H9 (cell line): ENCODE measurements around the gene TPPP3. TPM values are rescaled to one million over a fixed set of nuclear protein-coding genes. Genes with fewer than 3 reads are reported as not detected.
A peak's percentile ranks its signal among the peaks of the same experiment; 100 is the strongest.

Source experiments
- DNase-seq: peaks from one replicate; pipeline ENCODE4 v3.0.0-alpha.2; 2017
- H2AFZ ChIP-seq: one replicate; pipeline ENCODE4 v1.6.1; 2013; ENCODE audit warnings: mild to moderate bottlenecking, low read length, control low read depth, moderate library complexity
- H2AK5ac ChIP-seq: 2 replicates; pipeline ENCODE4 v1.6.1; 2013; ENCODE audit warnings: low read length, control low read depth, mixed read lengths; ENCODE audit not compliant: insufficient read length
- H2BK120ac ChIP-seq: one replicate; pipeline ENCODE4 v1.6.1; 2013; ENCODE audit warnings: low read depth, mild to moderate bottlenecking, low read length, control low read depth, inconsistent platforms; ENCODE audit not compliant: poor library complexity, severe bottlenecking
- H2BK12ac ChIP-seq: 2 replicates; pipeline ENCODE4 v1.6.1; 2013; ENCODE audit warnings: low read length, control low read depth, mixed read lengths, low read depth; ENCODE audit not compliant: insufficient read length
- H2BK15ac ChIP-seq: 2 replicates; pipeline ENCODE4 v1.6.1; 2013; ENCODE audit warnings: low read depth, low read length, control low read depth
- H2BK20ac ChIP-seq: one replicate; pipeline ENCODE4 v1.6.1; 2013; ENCODE audit warnings: low read depth, mild to moderate bottlenecking, low read length, control low read depth, inconsistent platforms; ENCODE audit not compliant: poor library complexity, severe bottlenecking
- H2BK5ac ChIP-seq: 2 replicates; pipeline ENCODE4 v1.6.1; 2013; ENCODE audit warnings: low read length, control low read depth, mixed read lengths; ENCODE audit not compliant: insufficient read length
- H3K14ac ChIP-seq: 2 replicates; pipeline ENCODE4 v1.6.1; 2013; ENCODE audit warnings: low read length, control low read depth; ENCODE audit not compliant: insufficient read depth
- H3K18ac ChIP-seq: 2 replicates; pipeline ENCODE4 v1.6.1; 2013; ENCODE audit warnings: low read depth, mild to moderate bottlenecking, mixed read lengths, low read length, control low read depth; ENCODE audit not compliant: insufficient read length
- H3K23ac ChIP-seq: 2 replicates; pipeline ENCODE4 v1.6.1; 2013; ENCODE audit warnings: low read length, control low read depth, mixed read lengths, low read depth; ENCODE audit not compliant: insufficient read length
- H3K23me2 ChIP-seq: 2 replicates; pipeline ENCODE4 v1.6.1; 2013; ENCODE audit warnings: low read depth, mild to moderate bottlenecking, mixed read lengths, low read length, control low read depth; ENCODE audit not compliant: insufficient read length, poor library complexity, severe bottlenecking
- H3K27ac ChIP-seq: 2 replicates; pipeline ENCODE4 v1.5.1; 2013; ENCODE audit warnings: low read length, control low read depth, mixed read lengths, low read depth; ENCODE audit not compliant: insufficient read length
- H3K27me3 ChIP-seq: 2 replicates; pipeline ENCODE4 v1.6.1; 2013; ENCODE audit warnings: low read length, control low read depth, inconsistent platforms; ENCODE audit not compliant: insufficient read depth
- H3K4ac ChIP-seq: 2 replicates; pipeline ENCODE4 v1.6.1; 2013; ENCODE audit warnings: low read depth, mild to moderate bottlenecking, control low read depth, inconsistent platforms, low read length, moderate library complexity
- H3K4me1 ChIP-seq: 2 replicates; pipeline ENCODE4 v1.6.1; 2013; ENCODE audit warnings: low read length, control low read depth, inconsistent platforms; ENCODE audit not compliant: insufficient read depth
- H3K4me2 ChIP-seq: 2 replicates; pipeline ENCODE4 v1.6.1; 2013; ENCODE audit warnings: low read length, control low read depth, mixed read lengths; ENCODE audit not compliant: insufficient read length, insufficient read depth
- H3K56ac ChIP-seq: 2 replicates; pipeline ENCODE4 v1.6.1; 2013; ENCODE audit warnings: low read depth, mild to moderate bottlenecking, mixed read lengths, low read length, control low read depth; ENCODE audit not compliant: insufficient read length
- H3K79me1 ChIP-seq: 2 replicates; pipeline ENCODE4 v1.6.1; 2013; ENCODE audit warnings: low read depth, mild to moderate bottlenecking, moderate library complexity, low read length, control low read depth, inconsistent platforms; ENCODE audit not compliant: insufficient read depth, poor library complexity, severe bottlenecking
- H3K79me2 ChIP-seq: 2 replicates; pipeline ENCODE4 v1.6.1; 2013; ENCODE audit warnings: low read length, control low read depth, inconsistent platforms; ENCODE audit not compliant: insufficient read depth
- H3K9ac ChIP-seq: 2 replicates; pipeline ENCODE4 v1.6.1; 2013; ENCODE audit warnings: low read length, control low read depth, mixed read lengths; ENCODE audit not compliant: insufficient read length; ENCODE audit errors: extremely low read depth
- H3K9me3 ChIP-seq: one replicate; pipeline ENCODE4 v1.6.1; 2013; ENCODE audit warnings: low read depth, low read length, inconsistent platforms; ENCODE audit not compliant: control insufficient read depth
- H3T11ph ChIP-seq: one replicate; pipeline ENCODE4 v1.6.1; 2013; ENCODE audit warnings: mild to moderate bottlenecking, low read length, control low read depth, inconsistent platforms
- H4K20me1 ChIP-seq: one replicate; pipeline ENCODE4 v1.6.1; 2013; ENCODE audit not compliant: control insufficient read depth, insufficient read length, insufficient read depth
- H4K5ac ChIP-seq: 2 replicates; pipeline ENCODE4 v1.6.1; 2013; ENCODE audit warnings: low read depth, mild to moderate bottlenecking, mixed read lengths, low read length, control low read depth; ENCODE audit not compliant: insufficient read length
- H4K8ac ChIP-seq: replicated peaks from 2 replicates; pipeline ENCODE4 v1.6.1; 2013; ENCODE audit warnings: low read length, control low read depth, mixed read lengths, low read depth; ENCODE audit not compliant: insufficient read length
- H4K91ac ChIP-seq: 2 replicates; pipeline ENCODE4 v1.6.1; 2013; ENCODE audit warnings: low read depth, mild to moderate bottlenecking, moderate library complexity, mixed read lengths, low read length, control low read depth; ENCODE audit not compliant: insufficient read length
- H3K27ac Mint-ChIP-seq, 3 experiments: 2 replicates in 2 of 3; 3 replicates in 1 of 3; pipeline ENCODE4 v1.8.0; 2020 to 2021; ENCODE audit warnings: mixed read lengths in 3 of 3, mild to moderate bottlenecking in 1 of 3, moderate library complexity in 1 of 3
- H3K27me3 Mint-ChIP-seq: 2 replicates; pipeline ENCODE4 v1.8.0; 2021; ENCODE audit warnings: low read depth, mild to moderate bottlenecking, moderate library complexity, mixed read lengths
- H3K36me3 Mint-ChIP-seq, 3 experiments: 2 replicates in 2 of 3; 3 replicates in 1 of 3; pipeline ENCODE4 v1.8.0; 2020 to 2021; ENCODE audit warnings: low read depth in 3 of 3, mixed read lengths in 3 of 3; ENCODE audit not compliant: insufficient read depth in 1 of 3
- H3K4me1 Mint-ChIP-seq, 2 experiments: 2 replicates each; pipeline ENCODE4 v1.8.0; 2020; ENCODE audit warnings: mixed read lengths in 2 of 2
- H3K4me3 Mint-ChIP-seq, 2 experiments: 2 replicates in 1 of 2; 3 replicates in 1 of 2; pipeline ENCODE4 v1.8.0; 2020 to 2021; ENCODE audit warnings: mild to moderate bottlenecking in 2 of 2, mixed read lengths in 2 of 2, moderate library complexity in 1 of 2
- H3K9me3 Mint-ChIP-seq, 2 experiments: 2 replicates in 1 of 2; 3 replicates in 1 of 2; pipeline ENCODE4 v1.8.0; 2020; ENCODE audit warnings: mild to moderate bottlenecking in 2 of 2, mixed read lengths in 2 of 2, moderate library complexity in 1 of 2
- WGBS: extraction: QIAGEN DNeasy Blood & Tissue Kit; methylation state at CpG from one replicate; pipeline ENCODE4 v1.1.7; 2013; ENCODE audit warnings: missing lambda C conversion rate, low lambda C conversion rate, mixed read lengths; ENCODE audit not compliant: insufficient read length; ENCODE audit errors: extremely low coverage; 5-methylcytosine and 5-hydroxymethylcytosine counted together
- total RNA-seq: library from RNA; stranded (reverse); gene quantifications from 2 replicates; pipeline ENCODE4 v1.2.1, GENCODE V29; 2021
- TF ChIP-seq, protein P1 (sequence below): fragments of 200-600 bp; sonication (generic); conservative IDR thresholded peaks from 3 replicates; pipeline ENCODE4 v1.8.0; 2021; ENCODE audit warnings: antibody characterized with exemption, mild to moderate bottlenecking

Gene TPPP3
- total RNA-seq, 1 experiment from 2014 or later = 0.79 TPM

DNA sequence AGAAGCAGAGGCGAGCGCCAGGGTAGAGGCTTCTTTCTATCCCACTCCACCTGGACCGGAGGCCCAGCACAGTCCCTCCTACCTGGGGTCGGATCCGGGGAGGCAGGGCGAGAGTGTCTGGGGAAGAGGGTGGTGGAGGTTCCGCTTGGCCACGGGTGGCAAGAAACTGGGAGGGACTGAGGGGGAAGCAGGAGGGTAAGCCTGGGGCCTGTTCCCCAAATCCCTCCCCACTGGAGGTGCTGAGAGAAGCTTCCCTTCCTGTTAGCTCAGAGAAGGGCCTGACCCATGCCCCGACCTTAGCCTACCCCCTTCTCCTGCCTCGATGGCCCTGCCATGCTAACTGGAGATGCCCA lies 1.8 kb upstream of the TPPP3 start:
- H2AFZ ChIP-seq = no peak overlapping the region
- H2BK5ac ChIP-seq = no peak overlapping the region
- no peak overlapping the region for H3K4me2 ChIP-seq
- H2BK12ac ChIP-seq = no peak overlapping the region
- TF ChIP-seq, protein P1, sequence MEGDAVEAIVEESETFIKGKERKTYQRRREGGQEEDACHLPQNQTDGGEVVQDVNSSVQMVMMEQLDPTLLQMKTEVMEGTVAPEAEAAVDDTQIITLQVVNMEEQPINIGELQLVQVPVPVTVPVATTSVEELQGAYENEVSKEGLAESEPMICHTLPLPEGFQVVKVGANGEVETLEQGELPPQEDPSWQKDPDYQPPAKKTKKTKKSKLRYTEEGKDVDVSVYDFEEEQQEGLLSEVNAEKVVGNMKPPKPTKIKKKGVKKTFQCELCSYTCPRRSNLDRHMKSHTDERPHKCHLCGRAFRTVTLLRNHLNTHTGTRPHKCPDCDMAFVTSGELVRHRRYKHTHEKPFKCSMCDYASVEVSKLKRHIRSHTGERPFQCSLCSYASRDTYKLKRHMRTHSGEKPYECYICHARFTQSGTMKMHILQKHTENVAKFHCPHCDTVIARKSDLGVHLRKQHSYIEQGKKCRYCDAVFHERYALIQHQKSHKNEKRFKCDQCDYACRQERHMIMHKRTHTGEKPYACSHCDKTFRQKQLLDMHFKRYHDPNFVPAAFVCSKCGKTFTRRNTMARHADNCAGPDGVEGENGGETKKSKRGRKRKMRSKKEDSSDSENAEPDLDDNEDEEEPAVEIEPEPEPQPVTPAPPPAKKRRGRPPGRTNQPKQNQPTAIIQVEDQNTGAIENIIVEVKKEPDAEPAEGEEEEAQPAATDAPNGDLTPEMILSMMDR = no peak
- no peak overlapping the region for H2AK5ac ChIP-seq
- no CpG with 5 or more reads among the region's 10 CpGs for WGBS
- H3K27me3 ChIP-seq = peaks cover 25% of the 10 kb centered on the region; the same call in 1 of the 2 replicates
- no peak overlapping the region for H3K18ac ChIP-seq
- H4K8ac ChIP-seq = no peak overlapping the region
- no peak overlapping the region for H3K56ac ChIP-seq
- H3K79me2 ChIP-seq = no peaks in the 10 kb centered on the region
- H3K23ac ChIP-seq = no peak overlapping the region
- DNase-seq = no peak
- no peak overlapping the region for H2BK120ac ChIP-seq
- Mint-ChIP-seq H3K27ac (no peak overlapping the region), H3K36me3 (no peaks in the 10 kb centered on the region), H3K27me3 (peaks cover 76% of the 10 kb centered on the region), H3K4me1 (peaks cover 16 to 36% of the 10 kb centered on the region in 2 experiments), H3K4me3 (0 out of 5 replicates have a peak overlapping the region, but pooled peaks of 1 of the 2 experiments have one; percentile 40), H3K9me3 (no peaks in the 10 kb centered on the region)
- no peak overlapping the region for H3K4ac ChIP-seq
- peaks cover 3% of the 10 kb centered on the region for H3K23me2 ChIP-seq
- no peak overlapping the region for H3K14ac ChIP-seq
- no peak overlapping the region for H4K91ac ChIP-seq
- no peaks in the 10 kb centered on the region for H3K79me1 ChIP-seq
- no peaks in the 10 kb centered on the region for H3K9me3 ChIP-seq
- no peak overlapping the region for H3K27ac ChIP-seq
- peaks cover 2% of the 10 kb centered on the region for H4K20me1 ChIP-seq
- H2BK15ac ChIP-seq = no peak overlapping the region
- no peak overlapping the region for H3K9ac ChIP-seq
- no peak overlapping the region for H4K5ac ChIP-seq
- H3T11ph ChIP-seq = no peak overlapping the region
- no peaks in the 10 kb centered on the region for H3K4me1 ChIP-seq
- no peak overlapping the region for H2BK20ac ChIP-seq
